Measurements from ENCODE around the gene GREB1L. TPM values are rescaled to one million over a fixed set of nuclear protein-coding genes. Genes with fewer than 3 reads are reported as not detected.

GREB1L gene
- total RNA-seq, 2 donors from 2014 or later, result 0.52 to 3.0 TPM

- H3K36me3 ChIP-seq (replicated peaks in 1 of 2; ENCODE audit: insufficient read depth in 1 of 2, low read depth in 2 of 2), result no peaks in the 10 kb centered on the region
- 84 to 86% methylated on average over 3 of the region's 3 CpGs for WGBS, 2 donors
- no peaks in the 10 kb centered on the region for H3K27me3 ChIP-seq
- no peak for ATAC-seq
- no peaks in the 10 kb centered on the region for H3K4me1 ChIP-seq
- H3K4me3 ChIP-seq, result no peak overlapping the region
- intact Hi-C loops (cut with DNase I), result no loop called here
- no peak for DNase-seq
- no peak overlapping the region for H3K27ac ChIP-seq
- H3K9me3 ChIP-seq, result no peaks in the 10 kb centered on the region
- TF ChIP-seq POLR2A (IDR thresholded peaks at IDR 0.05) (no peak), CTCF (IDR thresholded peaks at IDR 0.05) (no peak)
Measured at GRCh38 chr18:21289827-21290226, 47.8 kb downstream of the GREB1L start.

GRCh38 chr18:21291106-21291505 lies 49.1 kb downstream of the GREB1L start:
- no peak for ATAC-seq
- H3K4me3 ChIP-seq, result no peak overlapping the region
- H3K36me3 ChIP-seq (replicated peaks in 1 of 2; ENCODE audit: insufficient read depth in 1 of 2, low read depth in 2 of 2), result no peaks in the 10 kb centered on the region
- no peak for DNase-seq
- WGBS, 2 donors, result 39 to 43% methylated on average over 3 of the region's 3 CpGs
- TF ChIP-seq CTCF (IDR thresholded peaks at IDR 0.05) (no peak), POLR2A (IDR thresholded peaks at IDR 0.05) (no peak)
- no peaks in the 10 kb centered on the region for H3K4me1 ChIP-seq
- no peak overlapping the region for H3K27ac ChIP-seq
- intact Hi-C loops (cut with DNase I), result no loop called here
- no peaks in the 10 kb centered on the region for H3K9me3 ChIP-seq
- no peaks in the 10 kb centered on the region for H3K27me3 ChIP-seq

- TF ChIP-seq CTCF (IDR thresholded peaks at IDR 0.05) (no peak), POLR2A (IDR thresholded peaks at IDR 0.05) (no peak)
- Histone ChIP-seq H3K27me3 (no peaks in the 10 kb centered on the region), H3K4me1 (no peaks in the 10 kb centered on the region), H3K36me3 (replicated peaks in 1 of 2; ENCODE audit: insufficient read depth in 1 of 2, low read depth in 2 of 2) (no peaks in the 10 kb centered on the region), H3K27ac (no peak overlapping the region), H3K9me3 (no peaks in the 10 kb centered on the region), H3K4me3 (no peak overlapping the region)
- 81 to 84% methylated on average over 3 of the region's 3 CpGs for WGBS, 2 donors
- DNase-seq, result no peak
- ATAC-seq, result no peak
- intact Hi-C loops (cut with DNase I), result no loop called here
Measured at GRCh38 chr18:21293479-21293878, 51.4 kb downstream of the GREB1L start.

- no peak for ATAC-seq
- no peak for TF ChIP-seq CTCF (IDR thresholded peaks at IDR 0.05)
- TF ChIP-seq POLR2A (IDR thresholded peaks at IDR 0.05), result no peak
- no peak for DNase-seq
- WGBS, 2 donors, result 68 to 72% methylated on average over 3 of the region's 3 CpGs
- no peak overlapping the region for H3K27ac ChIP-seq
- H3K27me3 ChIP-seq, result no peaks in the 10 kb centered on the region
- no peak overlapping the region for H3K4me3 ChIP-seq
- intact Hi-C loops (cut with DNase I), result no loop called here
- no peaks in the 10 kb centered on the region for H3K36me3 ChIP-seq (replicated peaks in 1 of 2; ENCODE audit: insufficient read depth in 1 of 2, low read depth in 2 of 2)
- no peaks in the 10 kb centered on the region for H3K4me1 ChIP-seq
- H3K9me3 ChIP-seq, result no peaks in the 10 kb centered on the region
Measured at GRCh38 chr18:21295101-21295500, 53.1 kb downstream of the GREB1L start.

- H3K27me3 ChIP-seq, result no peaks in the 10 kb centered on the region
- TF ChIP-seq CTCF (IDR thresholded peaks at IDR 0.05), result no peak
- TF ChIP-seq POLR2A (IDR thresholded peaks at IDR 0.05), result no peak
- H3K4me1 ChIP-seq, result no peaks in the 10 kb centered on the region
- H3K27ac ChIP-seq, result no peak overlapping the region
- intact Hi-C loops (cut with DNase I), result no loop called here
- no peak overlapping the region for H3K4me3 ChIP-seq
- no peak for DNase-seq
- no peaks in the 10 kb centered on the region for H3K36me3 ChIP-seq (replicated peaks in 1 of 2; ENCODE audit: insufficient read depth in 1 of 2, low read depth in 2 of 2)
- no peak for ATAC-seq
- WGBS, 2 donors, result 58 to 90% methylated on average over 1 of the region's 1 CpG
- H3K9me3 ChIP-seq, result no peaks in the 10 kb centered on the region
Measured at GRCh38 chr18:21296045-21296444, 54.0 kb downstream of the GREB1L start.
